ENCODE results near the gene KRT31.

DNA sequence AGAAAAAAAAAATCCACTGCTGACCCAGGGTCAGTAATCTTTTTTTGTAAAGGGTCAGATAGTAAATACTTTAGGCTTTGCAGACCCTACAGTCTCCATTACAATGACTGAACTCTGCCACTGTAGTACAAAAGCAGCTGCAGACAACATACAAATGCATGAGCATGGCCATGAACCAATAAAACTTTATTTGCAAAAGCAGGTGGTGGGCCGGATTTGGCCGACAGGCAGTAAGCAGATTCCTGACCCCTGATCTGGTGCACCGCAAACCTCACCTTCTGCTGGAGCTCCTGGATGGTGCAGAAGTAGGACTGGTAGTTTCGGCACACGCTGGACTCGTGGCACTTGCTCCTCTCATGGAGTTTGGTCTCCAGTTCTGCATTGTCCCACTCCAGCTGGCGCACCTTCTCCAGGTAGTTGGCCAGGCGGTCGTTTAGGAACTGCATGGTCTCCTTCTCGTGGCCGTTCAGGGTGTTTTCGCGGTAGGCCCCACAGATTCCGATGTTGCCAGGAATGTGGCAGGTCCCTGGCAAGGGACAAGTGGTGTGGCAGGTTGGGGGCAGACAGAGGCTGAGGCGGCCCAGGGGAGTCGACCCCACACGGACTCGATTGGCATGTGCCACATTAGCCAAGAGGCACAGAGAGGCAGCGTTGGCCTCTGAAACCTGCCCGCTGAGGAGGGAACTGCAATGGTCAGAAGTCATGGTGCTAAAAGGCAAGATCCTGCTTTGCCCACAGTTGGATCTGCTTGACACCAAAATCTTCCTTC, 13.8 kb upstream of the KRT31 start:
- TF ChIP-seq CTCF (conservative IDR thresholded peaks at IDR 0.05 in 1 of 2, IDR thresholded peaks at IDR 0.05 in 1 of 2; ENCODE audit: low read depth in 1 of 2, low read length in 2 of 2) (no peak), EZH2 (IDR thresholded peaks at IDR 0.05; ENCODE audit: low read length, missing control alignments) (no peak)
